GM18858 (cell line): ENCODE results near the gene CASP4.
"Not testable (repeated sequence)": the region's sequence is repeated elsewhere in the genome, so short reads cannot be mapped to it uniquely, and the experiment has no call there.

Source experiments
- ATAC-seq: cut with Tn5 transposase; IDR thresholded peaks from one replicate; pipeline ENCODE4 v1.9.1; 2021; ENCODE audit not compliant: unreplicated experiment

The CASP4 gene

DNA sequence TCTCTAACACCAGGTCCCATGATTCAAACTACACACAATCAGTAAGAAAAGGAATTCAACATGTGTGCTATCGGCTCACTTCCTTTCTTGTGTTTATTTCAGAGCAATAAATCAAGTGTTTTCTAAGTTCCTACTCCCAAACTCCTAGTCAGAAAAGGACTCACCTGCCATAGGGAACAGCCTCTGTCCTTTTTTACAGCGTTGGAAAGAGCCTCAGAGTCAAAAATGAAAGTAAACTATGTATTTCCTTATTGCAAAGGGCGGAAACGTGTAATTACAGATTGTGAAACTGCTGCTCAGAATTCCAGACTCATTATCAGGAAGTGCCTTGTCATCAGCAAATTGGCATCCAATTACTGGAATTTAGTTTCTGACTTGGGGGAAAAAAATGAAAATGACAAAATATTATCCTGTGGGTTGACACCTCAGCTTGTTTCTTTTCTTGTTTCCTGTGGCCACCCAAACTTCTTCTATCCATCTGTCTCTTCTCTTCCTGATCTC lies at the start of gene CASP4:
CASP4 (minus strand) TSS at position 220 of the 501 bp plus-strand sequence; CDS start at position 171, 49 bp downstream.
- ATAC-seq, result peak; percentile 87

DNA sequence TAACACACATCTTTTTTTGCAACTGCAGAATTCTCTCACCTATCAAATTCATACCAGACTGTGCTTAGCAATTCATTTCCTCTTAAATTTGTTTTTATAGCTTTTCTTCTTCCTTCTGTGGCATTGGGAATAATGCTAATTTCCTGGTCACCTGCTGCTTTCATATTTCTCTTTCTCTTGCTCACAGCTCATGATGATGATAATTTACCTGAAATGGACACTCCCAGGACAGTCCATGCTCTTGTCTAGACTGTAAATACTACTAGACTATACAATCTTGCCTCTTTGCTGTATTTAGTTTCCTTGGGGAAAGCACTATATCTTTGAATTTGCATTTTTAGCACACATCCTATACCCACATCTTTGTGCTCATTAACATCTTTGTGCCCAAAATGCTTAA lies 39.1 kb upstream of the CASP4 start:
- no peak for ATAC-seq

DNA sequence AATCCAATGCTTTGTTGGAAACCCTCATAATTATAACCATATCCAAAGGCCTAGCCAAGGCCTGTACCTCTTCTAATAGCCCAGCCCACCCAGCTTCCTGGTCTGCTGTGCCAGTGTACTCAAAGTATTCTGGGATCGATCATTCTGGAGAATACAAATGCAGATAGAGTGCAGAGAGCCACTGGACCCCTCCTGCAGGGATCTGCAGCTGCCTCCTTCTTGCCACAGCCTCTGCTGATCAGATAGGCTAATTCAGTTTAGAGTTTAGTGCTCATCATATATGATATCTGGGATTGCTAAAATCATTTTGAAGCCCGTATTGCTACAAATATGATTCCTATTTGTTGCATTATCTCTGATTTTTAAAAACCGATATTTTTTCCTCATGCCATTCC lies 37.1 kb upstream of the CASP4 start:
- ATAC-seq, result no peak

DNA sequence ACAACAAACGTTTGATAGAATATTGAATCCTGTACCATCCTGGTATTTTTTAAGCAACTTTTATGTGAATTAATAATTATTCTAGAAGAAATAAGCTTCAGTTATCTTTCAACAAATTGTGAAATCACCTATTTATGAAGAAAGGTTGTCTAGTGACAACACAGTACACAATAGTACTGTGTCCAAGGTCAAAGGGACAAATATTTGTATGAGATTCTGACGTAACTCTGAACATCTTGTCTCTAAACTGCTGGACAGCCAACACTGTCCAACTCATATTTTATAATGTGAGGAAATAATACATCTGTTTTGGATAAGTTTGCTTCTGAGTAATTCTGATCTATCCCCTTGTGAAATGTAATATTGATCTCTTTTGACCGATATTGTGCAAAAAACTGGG lies 35.6 kb upstream of the CASP4 start:
- ATAC-seq, result no peak

DNA sequence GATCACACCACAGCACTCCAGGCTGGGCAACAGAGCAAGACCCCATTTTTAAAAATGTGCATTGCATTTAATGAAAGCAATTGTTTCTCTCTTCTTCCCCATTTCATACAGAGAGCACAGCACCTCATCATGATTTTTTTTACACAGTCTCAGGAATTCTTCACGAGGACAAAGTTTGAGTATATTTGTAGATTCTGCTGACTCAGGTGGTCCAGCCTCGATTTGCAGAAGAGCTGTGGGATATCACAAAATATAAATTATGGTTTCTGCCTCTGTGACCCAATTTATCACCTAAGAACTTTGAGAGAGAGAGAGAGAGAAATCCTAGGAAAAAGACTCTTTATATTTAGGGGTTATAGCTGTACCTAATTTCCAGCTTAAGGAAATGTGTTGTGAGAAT lies 34.8 kb upstream of the CASP4 start:
- no peak for ATAC-seq

DNA sequence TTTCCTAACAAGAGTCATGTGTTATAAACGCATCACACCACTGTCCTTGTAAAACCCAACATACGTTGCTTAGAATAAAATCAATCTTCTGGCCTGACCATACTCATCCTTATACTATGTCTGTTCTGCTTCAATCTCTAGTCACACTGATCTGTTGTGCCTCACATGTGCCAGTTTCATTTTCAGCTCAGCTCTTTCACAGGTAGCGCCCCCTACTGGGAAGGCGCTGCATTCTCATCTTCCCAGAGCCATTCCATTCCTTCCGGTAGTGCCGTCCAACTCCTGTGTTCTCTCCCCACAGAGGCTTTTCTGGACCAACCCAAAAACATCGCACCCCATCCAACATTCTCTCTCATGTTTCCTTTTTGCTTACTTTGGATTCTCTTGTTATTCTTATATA lies 32.4 kb upstream of the CASP4 start:
- peak; percentile 94 for ATAC-seq

DNA sequence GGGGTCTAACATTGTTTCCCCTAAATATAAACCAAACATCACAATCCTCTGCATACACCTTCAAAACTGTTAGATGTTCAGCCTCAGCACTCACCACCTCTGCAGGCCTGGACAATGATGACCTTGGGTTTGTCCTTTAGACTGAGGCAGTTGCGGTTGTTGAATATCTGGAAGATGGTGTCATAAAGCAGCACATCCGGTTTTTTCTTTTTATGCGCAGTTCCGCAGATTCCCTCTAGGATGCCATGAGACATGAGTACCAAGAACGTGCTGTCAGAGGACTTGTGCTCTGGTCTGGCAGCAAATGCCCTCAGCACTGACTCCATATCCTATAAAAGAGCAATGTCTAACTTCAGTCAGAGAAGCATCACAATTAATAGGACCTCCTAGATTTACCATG lies 31.8 kb upstream of the CASP4 start:
- ATAC-seq, result no peak

DNA sequence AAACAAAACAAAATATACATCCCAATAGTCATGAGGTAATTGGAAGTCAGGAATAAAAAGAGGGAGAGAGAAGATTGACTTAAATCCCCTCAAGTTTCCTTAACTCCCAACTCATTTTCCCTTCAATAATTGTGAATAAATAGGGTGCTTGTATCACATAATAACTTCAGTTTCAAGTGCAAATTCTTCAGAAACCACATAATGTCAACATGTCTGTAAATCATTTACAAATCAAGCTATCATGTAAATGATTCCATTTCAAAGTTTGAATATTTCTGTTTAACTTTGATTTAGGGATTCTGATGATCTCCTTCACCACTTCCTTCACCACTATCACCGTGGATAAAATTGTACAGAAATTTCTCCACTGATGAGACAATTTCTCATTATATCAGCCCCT lies 31.3 kb upstream of the CASP4 start:
- ATAC-seq, result no peak

DNA sequence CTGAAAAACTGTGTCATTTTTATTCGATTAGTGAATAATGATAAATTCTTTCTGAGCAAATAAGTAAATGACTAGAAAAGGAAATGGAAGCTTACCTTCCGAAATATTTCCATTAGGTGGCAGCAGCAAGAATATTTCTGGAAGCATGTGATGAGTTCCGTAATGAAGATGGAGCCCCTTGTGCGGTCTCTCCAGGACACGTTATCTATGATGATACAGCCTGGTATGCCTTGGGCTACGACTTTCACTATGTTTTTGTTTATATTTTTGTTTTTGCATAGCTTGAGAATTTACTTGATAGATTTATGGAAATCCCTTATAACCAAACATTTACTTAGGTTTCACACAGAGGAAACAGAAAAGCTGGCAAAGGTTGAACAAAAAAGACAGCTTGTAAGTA lies 28.9 kb upstream of the CASP4 start:
- no peak for ATAC-seq

DNA sequence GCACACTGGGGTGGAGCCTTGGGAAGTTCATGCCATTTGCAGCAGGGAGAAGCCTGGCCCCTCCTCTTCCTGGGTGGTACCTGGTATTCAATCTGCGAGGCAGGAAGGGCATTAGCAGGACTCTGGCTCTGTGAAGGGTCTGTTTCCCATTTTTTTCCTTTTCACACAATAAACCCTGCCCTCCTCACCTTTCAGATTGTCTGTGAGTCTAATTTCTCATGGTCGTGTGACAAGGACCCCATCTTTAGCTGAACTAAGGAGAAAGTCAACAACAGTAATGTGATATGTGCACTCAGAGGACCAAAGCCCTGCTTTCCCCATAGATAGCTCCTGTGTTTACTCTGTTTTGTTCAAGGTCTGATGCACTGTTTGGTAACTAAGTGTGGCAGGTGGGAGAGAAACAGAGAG lies 26.6 kb upstream of the CASP4 start:
- no peak for ATAC-seq

DNA sequence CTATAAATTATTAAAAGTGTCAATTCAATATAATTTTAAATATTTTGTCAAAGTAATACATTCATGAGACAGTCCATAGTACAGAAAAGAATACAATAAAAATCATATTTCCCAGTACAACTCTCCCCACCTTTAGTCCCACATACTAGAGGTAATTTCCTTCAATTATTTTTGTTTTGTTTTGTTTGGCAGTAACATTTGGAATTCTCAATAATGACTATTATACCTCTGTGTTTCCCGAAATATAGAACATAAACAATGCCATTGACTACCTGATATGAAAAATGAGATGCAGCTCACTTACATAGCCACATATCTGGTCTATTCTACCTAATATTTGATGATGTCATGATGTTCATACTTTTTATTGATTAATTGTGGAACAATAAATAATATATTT lies 24.4 kb upstream of the CASP4 start:
- ATAC-seq, result no peak

DNA sequence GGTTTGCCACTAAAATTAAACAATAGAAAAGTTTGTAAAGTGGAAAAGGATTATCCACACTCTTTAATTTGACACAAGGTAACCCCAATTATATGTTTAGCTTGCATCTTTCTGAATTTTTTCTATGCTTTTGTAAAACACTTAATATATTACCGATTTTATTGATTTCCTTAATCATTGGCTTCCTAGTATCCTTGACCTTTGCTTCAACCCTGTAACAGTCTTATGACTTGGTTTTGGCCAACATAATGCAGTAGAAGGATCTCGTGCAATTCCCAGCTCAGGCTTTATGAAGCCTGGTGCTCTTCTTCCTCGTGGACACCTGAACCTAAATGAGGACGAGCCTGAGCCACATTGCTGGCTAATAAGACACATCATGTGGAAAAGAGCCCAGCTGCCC lies 23.6 kb upstream of the CASP4 start:
- no peak for ATAC-seq

DNA sequence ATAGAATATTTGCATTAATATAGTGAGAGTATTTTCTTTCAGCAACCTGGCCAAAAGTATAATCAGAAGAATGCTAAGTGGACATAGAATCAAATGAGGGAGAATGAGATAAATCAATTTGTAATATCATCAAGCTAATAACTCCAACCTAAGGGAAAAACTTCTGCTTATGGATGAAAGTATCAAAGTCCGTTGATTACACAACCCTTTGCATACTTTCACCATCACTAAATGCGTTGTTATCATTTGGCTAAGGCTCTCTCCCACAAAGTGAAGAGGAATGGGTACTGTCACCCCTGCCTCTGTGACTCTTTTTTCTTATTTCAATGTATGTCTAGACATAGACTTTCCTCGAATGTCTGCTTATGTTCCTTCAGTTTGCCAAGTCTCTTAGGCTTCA lies 16.4 kb upstream of the CASP4 start:
- ATAC-seq, result no peak

DNA sequence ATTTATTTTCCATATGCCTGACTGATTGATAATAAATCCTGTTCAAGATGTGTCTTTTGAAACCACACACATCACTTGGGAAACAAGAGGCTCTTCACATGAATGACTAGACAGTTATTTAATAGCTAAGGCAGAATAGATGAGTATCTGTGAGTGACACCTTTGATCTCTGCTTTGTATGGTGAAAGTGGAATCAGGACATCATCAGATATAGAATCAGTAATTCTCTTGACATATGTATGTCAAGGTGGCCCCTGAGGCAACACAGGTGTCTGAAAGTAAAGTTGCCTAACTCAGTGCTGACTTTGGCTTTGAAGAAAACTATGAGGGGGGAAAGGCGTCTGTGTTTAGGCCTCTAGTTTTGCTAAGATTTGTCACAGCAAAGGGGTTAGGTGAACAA lies 11.5 kb upstream of the CASP4 start:
- ATAC-seq, result no peak

DNA sequence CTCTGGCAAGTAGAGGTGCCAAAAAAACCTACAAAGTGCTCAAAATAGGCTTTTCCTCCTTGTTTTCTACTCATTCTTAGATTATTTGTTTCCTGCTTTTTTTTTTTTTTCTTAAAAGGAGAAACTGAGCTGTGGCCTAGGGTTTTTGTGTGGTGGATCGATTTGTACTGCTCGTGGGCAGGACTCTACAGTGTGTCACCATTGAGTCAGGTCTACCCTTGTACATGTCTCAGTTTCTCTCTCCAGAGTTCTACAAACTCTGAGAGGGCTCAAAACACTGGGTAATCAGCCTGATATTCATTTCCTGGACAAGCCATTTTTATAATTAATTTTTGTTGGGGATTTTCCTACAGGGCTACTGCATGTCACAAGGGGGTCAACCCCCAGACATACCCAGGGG lies 5.2 kb upstream of the CASP4 start:
- no peak for ATAC-seq

DNA sequence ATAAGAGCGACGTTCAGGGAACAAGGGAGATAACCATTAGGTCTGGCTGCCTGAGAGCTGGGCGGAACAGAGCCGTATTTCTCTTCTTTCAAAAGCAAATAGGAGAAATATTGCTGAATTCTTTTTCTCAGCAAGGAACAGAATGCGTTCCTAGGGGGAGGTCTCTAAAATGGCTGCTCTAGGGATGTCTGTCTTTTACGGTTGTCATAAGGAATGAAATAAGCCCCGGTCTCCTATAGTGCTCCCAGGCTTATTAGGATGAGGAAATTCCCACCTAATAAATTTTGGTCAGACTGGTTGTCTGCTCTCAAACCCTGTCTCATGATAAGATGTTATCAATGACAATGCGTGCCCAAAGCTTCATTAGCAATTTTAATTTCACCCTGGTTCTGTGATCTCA lies 4.5 kb upstream of the CASP4 start:
- ATAC-seq, result not testable (repeated sequence)

DNA sequence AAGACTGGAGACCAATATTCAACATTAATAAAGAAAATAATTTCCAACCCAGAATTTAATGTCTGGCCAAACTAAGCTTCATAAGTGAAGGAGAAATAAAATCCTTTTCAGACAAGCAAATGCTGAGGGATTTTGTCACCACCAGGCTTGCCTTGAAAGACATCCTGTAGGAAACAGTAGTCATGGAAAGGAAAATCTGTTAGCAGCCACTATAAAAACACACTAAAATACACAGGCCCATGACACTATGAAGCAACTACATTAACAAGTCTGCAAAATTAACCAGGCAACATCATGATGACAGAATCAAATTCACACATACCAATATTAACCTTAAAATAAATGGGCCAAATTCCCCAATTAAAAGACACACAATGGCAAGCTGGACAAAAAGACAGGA lies 2.4 kb upstream of the CASP4 start:
- ATAC-seq, result no peak

DNA sequence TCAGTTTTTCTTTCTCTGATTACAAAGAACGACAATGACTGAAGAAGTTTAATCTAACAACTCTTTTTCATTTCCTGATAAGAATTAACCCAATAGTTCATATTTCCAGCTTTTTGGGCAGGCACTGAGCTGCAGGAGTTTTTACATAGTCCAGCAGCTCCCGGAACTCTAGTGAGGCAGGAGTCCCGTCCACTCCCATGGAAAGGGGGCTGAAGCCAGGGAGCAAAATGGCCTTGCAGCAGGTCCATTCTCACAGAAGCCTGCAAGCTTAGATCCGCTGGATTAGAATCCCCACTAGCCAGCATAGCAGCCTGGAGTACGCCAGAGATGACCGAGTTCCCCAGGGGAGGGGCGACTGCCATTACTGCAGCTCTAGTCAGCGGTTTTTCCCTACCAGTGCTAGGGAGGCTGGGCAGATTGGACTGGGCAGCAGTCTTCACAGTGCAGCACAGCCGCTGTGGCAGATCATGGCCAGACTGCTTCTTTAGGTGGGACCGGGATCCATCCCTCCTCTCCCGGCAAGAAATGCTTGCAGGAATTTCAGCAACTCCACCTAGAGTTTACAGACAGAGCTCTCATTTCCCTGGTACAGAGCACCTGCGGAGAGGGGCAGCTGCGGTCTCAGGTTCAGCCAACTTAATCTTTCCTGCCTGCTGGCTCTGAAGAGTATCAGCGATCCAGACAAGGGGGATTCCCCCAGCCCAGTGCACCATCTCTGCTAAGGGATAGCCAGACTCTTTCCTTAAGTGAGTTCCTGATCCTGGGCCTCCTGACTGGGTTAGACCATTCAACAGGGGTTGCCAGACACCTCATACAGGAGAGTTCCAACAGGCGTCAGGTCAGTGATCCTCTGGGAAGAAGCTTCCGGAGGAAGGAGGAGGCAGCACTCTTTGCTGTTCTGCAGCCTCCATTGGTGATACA lies 742 bp upstream of the CASP4 start:
- no peak for ATAC-seq

DNA sequence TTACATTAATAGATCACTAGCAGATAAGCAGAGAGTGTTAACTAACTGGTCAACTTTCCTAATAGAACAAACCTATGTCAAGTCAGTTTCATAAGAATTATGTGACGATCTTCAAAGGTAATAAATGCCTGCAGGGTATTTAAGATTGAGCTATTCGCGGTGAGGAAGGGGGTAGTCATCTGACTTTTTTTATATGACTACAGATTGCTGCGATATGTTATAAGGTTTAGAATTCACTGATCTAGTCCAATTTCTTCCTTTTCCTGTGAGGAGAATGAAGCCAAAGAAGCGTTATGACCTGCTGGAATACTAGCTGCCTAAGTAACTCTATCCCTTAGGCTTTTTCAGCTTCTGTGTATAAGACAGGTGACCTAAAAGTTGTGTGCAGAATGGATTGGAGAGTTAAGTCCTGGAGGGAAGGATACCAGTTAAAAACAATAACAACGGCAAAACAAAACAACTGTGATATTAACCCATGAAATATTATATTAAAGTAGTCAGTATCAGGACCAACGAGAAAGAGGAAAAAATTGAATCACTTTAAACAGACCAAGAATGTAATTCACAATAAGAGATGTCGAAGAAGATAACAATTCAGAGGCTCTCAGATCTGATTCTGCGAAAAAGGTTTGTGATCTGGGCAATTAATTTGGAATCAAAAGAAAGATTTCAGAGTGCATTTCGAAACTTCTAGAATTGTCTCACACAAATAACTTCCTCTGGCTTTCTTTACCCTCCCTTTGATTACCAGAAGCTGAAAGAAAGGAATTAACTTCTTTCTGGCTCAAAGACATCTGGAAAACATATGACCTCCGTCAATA lies 630 bp downstream of the CASP4 start:
- no peak for ATAC-seq

DNA sequence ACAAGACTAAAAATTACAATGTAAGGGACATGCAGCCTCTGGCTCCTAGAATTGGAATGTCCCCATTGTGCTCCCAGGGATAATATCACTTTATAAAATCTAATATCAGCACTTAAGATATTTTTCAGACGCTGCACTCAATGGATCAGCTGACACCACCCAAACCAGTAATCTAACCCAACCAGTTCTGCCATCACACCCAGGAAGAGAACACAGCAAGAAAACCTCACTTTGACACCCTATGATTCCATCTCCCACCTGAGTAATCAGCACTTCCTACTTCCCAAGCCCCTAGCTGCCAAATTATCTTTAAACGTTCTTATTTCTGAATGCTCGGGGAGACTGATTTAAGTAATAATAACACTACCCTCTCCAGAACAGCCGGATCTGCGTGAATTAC lies 2.6 kb downstream of the CASP4 start:
- no peak for ATAC-seq

DNA sequence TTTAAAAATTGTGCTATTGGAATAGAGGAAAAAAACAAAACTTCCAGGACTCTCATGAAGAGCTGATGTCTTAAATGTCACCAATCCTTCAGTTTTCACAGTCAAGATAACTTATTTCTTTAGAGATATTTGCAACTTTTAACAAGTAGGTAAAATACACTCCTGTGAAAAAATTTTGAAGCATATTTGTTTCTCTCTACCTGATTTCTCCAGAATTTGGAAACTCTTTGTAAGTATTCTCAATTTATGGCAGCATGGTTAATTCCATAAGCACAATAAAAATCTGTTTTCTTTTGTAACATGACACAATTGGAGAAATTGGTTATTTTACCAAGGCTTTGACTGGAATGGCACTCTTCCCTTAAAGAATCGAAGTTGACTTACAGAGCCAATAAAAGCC lies 4.1 kb downstream of the CASP4 start:
- no peak for ATAC-seq

DNA sequence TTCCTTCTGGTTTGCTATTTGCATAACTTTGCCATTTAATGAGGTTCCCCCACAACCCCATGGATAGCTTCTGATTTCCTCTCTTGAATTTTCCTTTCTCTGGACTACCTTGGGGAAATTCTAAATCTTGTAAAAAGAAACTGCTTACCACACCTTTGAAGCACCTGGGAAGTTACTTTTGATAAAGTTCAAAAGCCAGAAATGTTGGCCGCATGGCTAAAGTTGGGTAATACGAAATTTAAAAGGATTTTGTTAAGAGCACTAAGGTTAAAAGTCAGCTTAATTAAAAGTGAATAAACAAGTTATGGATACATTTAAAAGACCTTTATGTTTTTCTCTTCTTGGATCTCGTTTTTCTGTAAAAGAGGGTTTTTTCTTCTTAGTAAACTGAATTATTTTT lies 5.5 kb downstream of the CASP4 start:
- no peak for ATAC-seq
